GM12864 (cell line): Measurements from ENCODE around the gene BCL7C.
A peak's percentile ranks its signal among the peaks of the same experiment; 100 is the strongest.

ENCODE experiments used
- DNase-seq: peaks from one replicate; pipeline ENCODE4 v3.0.0-alpha.2; 2011; ENCODE audit warnings: low read depth
- H3K4me3 ChIP-seq: 2 replicates; pipeline ENCODE4 v1.5.1; 2011; ENCODE audit warnings: mild to moderate bottlenecking, low read depth, low read length, control low read depth
- TF ChIP-seq, protein P1 (sequence below): IDR thresholded peaks from 2 replicates; pipeline ENCODE4 v1.5.1; 2011; ENCODE audit warnings: low read depth, mild to moderate bottlenecking, moderate library complexity, low read length, control low read depth, inconsistent platforms; ENCODE audit errors: missing control alignments

BCL7C gene

GRCh38 chr16:30925632-30925987, 31.7 kb upstream of the BCL7C start:
- H3K4me3 ChIP-seq: no peak overlapping the region
- TF ChIP-seq, protein P1, sequence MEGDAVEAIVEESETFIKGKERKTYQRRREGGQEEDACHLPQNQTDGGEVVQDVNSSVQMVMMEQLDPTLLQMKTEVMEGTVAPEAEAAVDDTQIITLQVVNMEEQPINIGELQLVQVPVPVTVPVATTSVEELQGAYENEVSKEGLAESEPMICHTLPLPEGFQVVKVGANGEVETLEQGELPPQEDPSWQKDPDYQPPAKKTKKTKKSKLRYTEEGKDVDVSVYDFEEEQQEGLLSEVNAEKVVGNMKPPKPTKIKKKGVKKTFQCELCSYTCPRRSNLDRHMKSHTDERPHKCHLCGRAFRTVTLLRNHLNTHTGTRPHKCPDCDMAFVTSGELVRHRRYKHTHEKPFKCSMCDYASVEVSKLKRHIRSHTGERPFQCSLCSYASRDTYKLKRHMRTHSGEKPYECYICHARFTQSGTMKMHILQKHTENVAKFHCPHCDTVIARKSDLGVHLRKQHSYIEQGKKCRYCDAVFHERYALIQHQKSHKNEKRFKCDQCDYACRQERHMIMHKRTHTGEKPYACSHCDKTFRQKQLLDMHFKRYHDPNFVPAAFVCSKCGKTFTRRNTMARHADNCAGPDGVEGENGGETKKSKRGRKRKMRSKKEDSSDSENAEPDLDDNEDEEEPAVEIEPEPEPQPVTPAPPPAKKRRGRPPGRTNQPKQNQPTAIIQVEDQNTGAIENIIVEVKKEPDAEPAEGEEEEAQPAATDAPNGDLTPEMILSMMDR: no peak

GRCh38 chr16:30924913-30925631, 31.2 kb upstream of the BCL7C start:
- TF ChIP-seq, protein P1: no peak
- no peak for DNase-seq
- peak overlapping the region; percentile 72 for H3K4me3 ChIP-seq

More at GRCh38 chr16:30925632-30925987, 31.7 kb upstream of the BCL7C start:
- DNase-seq: no peak

- peak overlapping the region; percentile 72 for H3K4me3 ChIP-seq
- TF ChIP-seq, protein P1: no peak
- DNase-seq: no peak
Observed at GRCh38 chr16:30924076-30924912, 30.4 kb upstream of the BCL7C start.

DNA sequence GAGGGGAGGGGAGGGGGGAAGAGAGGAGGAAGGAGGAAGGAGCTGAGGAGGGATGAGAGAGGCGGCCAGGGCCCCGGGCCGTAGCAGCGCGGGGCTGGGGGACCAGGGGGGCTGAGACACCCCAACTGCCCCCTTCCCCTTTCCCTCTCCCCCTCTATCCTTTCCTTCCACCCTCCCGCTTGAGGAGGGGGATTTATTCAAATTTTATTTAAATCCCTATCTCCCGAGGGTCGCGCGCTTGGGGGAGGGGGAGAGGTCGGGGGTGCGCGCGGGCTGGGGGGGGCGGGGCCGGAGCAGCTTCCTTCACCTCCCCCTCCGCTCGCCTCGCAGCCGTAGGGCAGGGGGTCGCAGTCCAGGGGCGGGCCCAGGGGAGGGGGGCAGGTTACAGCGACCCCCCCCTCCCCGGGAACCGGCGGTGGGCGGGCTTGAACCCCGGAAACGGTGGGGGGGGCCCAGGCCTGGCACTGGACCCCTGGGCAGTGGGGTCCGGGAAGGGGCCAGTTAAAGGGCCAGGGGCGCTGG, 29.7 kb upstream of the BCL7C start, which contains the start of gene FBXL19:
FBXL19 (plus strand) TSS at position 19 of the 522 bp plus-strand sequence. CDS start 2,183 bp downstream, outside the sequence.
- H3K4me3 ChIP-seq: peak within 1 kb of the TSS; percentile 76
- TF ChIP-seq, protein P1: no peak
- no peak for DNase-seq

GRCh38 chr16:30922960-30923535, 29.2 kb upstream of the BCL7C start:
- DNase-seq: peak; percentile 98
- TF ChIP-seq, protein P1: no peak
- H3K4me3 ChIP-seq: peak overlapping the region; percentile 72

DNA sequence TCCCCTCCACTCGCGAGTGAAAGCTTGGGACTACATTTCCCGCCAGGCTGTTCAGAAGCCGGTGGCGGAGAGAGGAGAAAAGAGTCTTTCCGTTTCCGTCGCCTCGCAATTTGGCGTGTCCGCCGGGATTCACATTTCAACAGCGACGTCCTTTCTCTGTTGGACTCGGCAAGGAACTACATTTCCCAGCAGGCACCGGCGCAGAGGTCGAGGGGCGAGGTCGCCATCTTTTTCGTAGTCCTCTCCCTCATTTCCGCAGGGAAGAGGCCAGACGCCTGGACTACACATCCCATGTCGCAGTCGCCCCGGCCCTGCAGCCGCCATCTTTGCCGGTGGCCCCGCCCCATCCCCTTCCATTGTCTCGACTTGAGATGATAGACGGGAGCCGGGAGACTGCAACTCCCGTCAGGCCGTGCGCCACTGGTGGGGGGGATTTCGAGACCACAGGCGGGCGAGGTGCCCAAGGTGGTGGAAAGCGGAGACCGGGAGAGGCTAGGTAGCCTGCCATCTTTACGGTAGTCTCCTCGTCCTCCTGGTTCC, 28.6 kb upstream of the BCL7C start:
- peak; percentile 99 for DNase-seq
- TF ChIP-seq, protein P1: no peak
- H3K4me3 ChIP-seq: peak overlapping the region; percentile 76
